ENCODE measurements around the gene SH2D6. TPM values are rescaled to one million over a fixed set of nuclear protein-coding genes. Genes with fewer than 3 reads are reported as not detected.

Gene SH2D6
- total and polyA plus RNA-seq, 9 of the 15 experiments (the other 6 are each of a cell fraction or from before 2014, with no cell fraction given), result 0.07 to 0.76 (median 0.33) TPM; not detected in 2

DNA sequence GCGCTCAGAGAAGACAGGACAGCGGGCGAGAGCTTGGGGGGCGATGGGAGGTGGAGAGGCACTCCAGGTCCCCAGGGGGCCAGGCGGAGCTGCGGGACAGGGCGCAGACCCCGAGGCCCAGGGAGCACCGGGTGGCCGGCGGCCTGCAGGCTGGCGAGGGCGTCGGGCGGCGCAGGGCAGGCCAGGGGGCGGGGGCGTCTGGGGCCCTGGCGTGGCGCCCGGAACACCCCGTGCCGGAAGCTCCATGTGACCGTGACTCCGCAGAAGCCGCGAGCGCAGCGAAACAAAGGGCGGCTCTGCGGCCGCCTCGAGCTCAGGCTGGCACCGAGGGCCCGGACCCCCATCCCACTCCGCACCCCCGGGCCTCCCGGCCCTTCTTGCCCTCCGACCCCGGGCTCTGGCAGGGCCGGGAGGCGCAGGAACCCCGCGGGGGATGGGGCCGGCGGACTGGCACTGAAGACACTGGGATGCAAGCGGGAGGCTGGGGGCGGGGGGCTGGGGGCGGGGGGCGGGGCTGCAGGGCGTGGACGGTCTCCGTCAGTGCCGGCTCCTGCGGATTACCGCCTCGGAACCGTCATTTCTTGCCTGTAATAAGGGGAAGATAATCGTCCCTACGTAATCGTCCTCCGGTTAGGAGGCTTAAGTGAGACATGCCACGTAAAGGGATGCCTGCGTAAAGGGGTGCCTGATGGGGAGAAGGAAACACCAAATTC lies 19.1 kb downstream of the SH2D6 start (continued):
- TF ChIP-seq, protein P1, sequence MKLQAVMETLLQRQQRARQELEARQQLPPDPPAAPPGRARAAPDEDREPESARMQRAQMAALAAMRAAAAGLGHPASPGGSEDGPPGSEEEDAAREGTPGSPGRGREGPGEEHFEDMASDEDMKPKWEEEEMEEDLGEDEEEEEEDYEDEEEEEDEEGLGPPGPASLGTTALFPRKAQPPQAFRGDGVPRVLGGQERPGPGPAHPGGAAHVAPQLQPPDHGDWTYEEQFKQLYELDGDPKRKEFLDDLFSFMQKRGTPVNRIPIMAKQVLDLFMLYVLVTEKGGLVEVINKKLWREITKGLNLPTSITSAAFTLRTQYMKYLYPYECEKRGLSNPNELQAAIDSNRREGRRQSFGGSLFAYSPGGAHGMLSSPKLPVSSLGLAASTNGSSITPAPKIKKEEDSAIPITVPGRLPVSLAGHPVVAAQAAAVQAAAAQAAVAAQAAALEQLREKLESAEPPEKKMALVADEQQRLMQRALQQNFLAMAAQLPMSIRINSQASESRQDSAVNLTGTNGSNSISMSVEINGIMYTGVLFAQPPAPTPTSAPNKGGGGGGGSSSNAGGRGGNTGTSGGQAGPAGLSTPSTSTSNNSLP (IDR thresholded peaks at IDR 0.05; ENCODE audit: borderline replicate concordance, low read depth, low read length), result no peak
- peak; percentile 84 for TF ChIP-seq GABPA (tag; conservative IDR thresholded peaks at IDR 0.05; ENCODE audit: low read depth)
- TF ChIP-seq ZNF77 (CRISPR knock-in tag; IDR thresholded peaks at IDR 0.05), result no peak
- TF ChIP-seq HNRNPK (IDR thresholded peaks at IDR 0.05; ENCODE audit: low read depth, low read length, poor library complexity, severe bottlenecking), result no peak
- TF ChIP-seq, protein P2, sequence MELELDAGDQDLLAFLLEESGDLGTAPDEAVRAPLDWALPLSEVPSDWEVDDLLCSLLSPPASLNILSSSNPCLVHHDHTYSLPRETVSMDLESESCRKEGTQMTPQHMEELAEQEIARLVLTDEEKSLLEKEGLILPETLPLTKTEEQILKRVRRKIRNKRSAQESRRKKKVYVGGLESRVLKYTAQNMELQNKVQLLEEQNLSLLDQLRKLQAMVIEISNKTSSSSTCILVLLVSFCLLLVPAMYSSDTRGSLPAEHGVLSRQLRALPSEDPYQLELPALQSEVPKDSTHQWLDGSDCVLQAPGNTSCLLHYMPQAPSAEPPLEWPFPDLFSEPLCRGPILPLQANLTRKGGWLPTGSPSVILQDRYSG (tag; conservative IDR thresholded peaks at IDR 0.05; ENCODE audit: low read depth), result no peak
- TF ChIP-seq GTF2A2 (tag; IDR thresholded peaks at IDR 0.05), result no peak
- TF ChIP-seq HMBOX1 (IDR thresholded peaks at IDR 0.05), result no peak
- no peak for TF ChIP-seq ZBTB5 (IDR thresholded peaks at IDR 0.05)
- no peak for TF ChIP-seq PHF20 (IDR thresholded peaks at IDR 0.05; ENCODE audit: partially characterized antibody)
- no peak for TF ChIP-seq ZNF696 (CRISPR knock-in tag; conservative IDR thresholded peaks at IDR 0.05)
- peak; percentile 50 for TF ChIP-seq TFE3 (CRISPR knock-in tag; IDR thresholded peaks at IDR 0.05)
- no peak for TF ChIP-seq CAMTA2 (CRISPR knock-in tag; conservative IDR thresholded peaks at IDR 0.05)
- no peak for TF ChIP-seq ZBTB12 (CRISPR knock-in tag; IDR thresholded peaks at IDR 0.05)
- no peak for TF ChIP-seq PRMT5 (CRISPR knock-in tag; IDR thresholded peaks at IDR 0.05)
- TF ChIP-seq KLF1 (tag; IDR thresholded peaks at IDR 0.05), result 0 out of 2 replicates have a peak, but pooled peaks have one; percentile 51
- no peak for TF ChIP-seq BCOR (IDR thresholded peaks at IDR 0.05)
- no peak for TF ChIP-seq PATZ1 (CRISPR knock-in tag; IDR thresholded peaks at IDR 0.05; ENCODE audit: borderline replicate concordance)

All from K562 (cell line).